Liver (tissue), 3 donors: ENCODE measurements around the gene WWOX.

Experiments used
- EGR1 ChIP-seq, 2 donors: IDR thresholded peaks; 2 replicates each; pipeline ENCODE4 v1.6.1; 2016 to 2018; ENCODE audit warnings: antibody characterized with exemption in 2 of 2, low read depth in 2 of 2
- GABPA ChIP-seq, 2 donors: IDR thresholded peaks in 1 of 2; conservative IDR thresholded peaks in 1 of 2; 2 replicates each; pipeline ENCODE4 v1.6.1; 2016; ENCODE audit warnings: antibody characterized with exemption in 2 of 2, mild to moderate bottlenecking in 1 of 2, moderate library complexity in 1 of 2
- RAD21 ChIP-seq, 2 donors: IDR thresholded peaks; 2 replicates each; pipeline ENCODE4 v1.6.1; 2016; ENCODE audit warnings: antibody characterized with exemption in 2 of 2, mild to moderate bottlenecking in 2 of 2
- REST ChIP-seq: IDR thresholded peaks from 2 replicates; pipeline ENCODE4 v1.6.1; 2016; ENCODE audit warnings: antibody characterized with exemption, mild to moderate bottlenecking
- RXRA ChIP-seq, 2 donors: IDR thresholded peaks; 2 replicates each; pipeline ENCODE4 v1.6.1; 2017 to 2018; ENCODE audit warnings: antibody characterized with exemption in 2 of 2, mild to moderate bottlenecking in 1 of 2
- SP1 ChIP-seq: IDR thresholded peaks from 2 replicates; pipeline ENCODE4 v1.6.1; 2018; ENCODE audit warnings: antibody characterized with exemption, mild to moderate bottlenecking
- TAF1 ChIP-seq: conservative IDR thresholded peaks from 2 replicates; pipeline ENCODE4 v1.6.1; 2016; ENCODE audit warnings: antibody characterized with exemption, mild to moderate bottlenecking
- YY1 ChIP-seq: IDR thresholded peaks from 2 replicates; pipeline ENCODE4 v1.6.1; 2016; ENCODE audit warnings: antibody characterized with exemption, mild to moderate bottlenecking
- TF ChIP-seq, protein P1 (sequence below): fragments of 150-350 bp; IDR thresholded peaks from 2 replicates; pipeline ENCODE4 v1.5.1; 2017; ENCODE audit warnings: improper control_type of control experiment, low read depth, low read length; ENCODE audit not compliant: missing input control
- TF ChIP-seq, protein P2 (sequence below): IDR thresholded peaks from 2 replicates; pipeline ENCODE4 v1.6.1; 2016; ENCODE audit warnings: antibody characterized with exemption
- TF ChIP-seq, protein P3 (sequence below): IDR thresholded peaks from 2 replicates; pipeline ENCODE4 v1.6.1; 2016; ENCODE audit warnings: antibody characterized with exemption
- TF ChIP-seq, protein P4 (sequence below): IDR thresholded peaks from 2 replicates; pipeline ENCODE4 v1.6.1; 2016; ENCODE audit warnings: antibody characterized with exemption
- donor health status: healthy.
- donor health status: healthy.

DNA sequence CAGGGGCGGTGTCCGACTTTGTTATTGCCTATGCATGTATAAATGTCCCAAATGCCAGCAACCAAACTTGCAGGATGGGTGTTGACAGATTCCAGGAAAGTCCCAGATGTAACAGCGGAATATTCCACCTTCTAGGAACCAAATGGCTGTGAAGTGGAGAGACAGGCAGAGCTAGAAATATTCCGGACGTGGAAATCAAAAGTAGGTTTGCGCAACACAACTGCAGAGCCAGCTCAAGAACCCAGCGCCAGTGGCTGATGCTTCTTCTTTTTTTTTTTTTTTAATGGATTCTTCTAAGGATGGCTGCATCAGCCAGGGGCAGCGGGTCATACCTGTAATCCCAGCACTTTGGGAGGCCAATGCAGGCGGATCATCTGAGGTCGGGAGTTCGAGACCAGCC, 899.4 kb downstream of the WWOX start:
- TF ChIP-seq, protein P1, sequence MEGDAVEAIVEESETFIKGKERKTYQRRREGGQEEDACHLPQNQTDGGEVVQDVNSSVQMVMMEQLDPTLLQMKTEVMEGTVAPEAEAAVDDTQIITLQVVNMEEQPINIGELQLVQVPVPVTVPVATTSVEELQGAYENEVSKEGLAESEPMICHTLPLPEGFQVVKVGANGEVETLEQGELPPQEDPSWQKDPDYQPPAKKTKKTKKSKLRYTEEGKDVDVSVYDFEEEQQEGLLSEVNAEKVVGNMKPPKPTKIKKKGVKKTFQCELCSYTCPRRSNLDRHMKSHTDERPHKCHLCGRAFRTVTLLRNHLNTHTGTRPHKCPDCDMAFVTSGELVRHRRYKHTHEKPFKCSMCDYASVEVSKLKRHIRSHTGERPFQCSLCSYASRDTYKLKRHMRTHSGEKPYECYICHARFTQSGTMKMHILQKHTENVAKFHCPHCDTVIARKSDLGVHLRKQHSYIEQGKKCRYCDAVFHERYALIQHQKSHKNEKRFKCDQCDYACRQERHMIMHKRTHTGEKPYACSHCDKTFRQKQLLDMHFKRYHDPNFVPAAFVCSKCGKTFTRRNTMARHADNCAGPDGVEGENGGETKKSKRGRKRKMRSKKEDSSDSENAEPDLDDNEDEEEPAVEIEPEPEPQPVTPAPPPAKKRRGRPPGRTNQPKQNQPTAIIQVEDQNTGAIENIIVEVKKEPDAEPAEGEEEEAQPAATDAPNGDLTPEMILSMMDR = no peak
- TF ChIP-seq YY1 (no peak), REST (no peak), TAF1 (no peak), EGR1 (IDR thresholded peaks at IDR 0.05; ENCODE audit: low read depth in 2 of 2) (no peak), SP1 (no peak), GABPA (IDR thresholded peaks at IDR 0.05 in 1 of 2, conservative IDR thresholded peaks at IDR 0.05 in 1 of 2) (no peak), RAD21 (IDR thresholded peaks at IDR 0.05) (no peak), RXRA (IDR thresholded peaks at IDR 0.05) (no peak)
- TF ChIP-seq, protein P2, sequence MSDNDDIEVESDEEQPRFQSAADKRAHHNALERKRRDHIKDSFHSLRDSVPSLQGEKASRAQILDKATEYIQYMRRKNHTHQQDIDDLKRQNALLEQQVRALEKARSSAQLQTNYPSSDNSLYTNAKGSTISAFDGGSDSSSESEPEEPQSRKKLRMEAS = no peak
- TF ChIP-seq, protein P3, sequence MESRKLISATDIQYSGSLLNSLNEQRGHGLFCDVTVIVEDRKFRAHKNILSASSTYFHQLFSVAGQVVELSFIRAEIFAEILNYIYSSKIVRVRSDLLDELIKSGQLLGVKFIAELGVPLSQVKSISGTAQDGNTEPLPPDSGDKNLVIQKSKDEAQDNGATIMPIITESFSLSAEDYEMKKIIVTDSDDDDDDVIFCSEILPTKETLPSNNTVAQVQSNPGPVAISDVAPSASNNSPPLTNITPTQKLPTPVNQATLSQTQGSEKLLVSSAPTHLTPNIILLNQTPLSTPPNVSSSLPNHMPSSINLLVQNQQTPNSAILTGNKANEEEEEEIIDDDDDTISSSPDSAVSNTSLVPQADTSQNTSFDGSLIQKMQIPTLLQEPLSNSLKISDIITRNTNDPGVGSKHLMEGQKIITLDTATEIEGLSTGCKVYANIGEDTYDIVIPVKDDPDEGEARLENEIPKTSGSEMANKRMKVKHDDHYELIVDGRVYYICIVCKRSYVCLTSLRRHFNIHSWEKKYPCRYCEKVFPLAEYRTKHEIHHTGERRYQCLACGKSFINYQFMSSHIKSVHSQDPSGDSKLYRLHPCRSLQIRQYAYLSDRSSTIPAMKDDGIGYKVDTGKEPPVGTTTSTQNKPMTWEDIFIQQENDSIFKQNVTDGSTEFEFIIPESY = no peak
- TF ChIP-seq, protein P4, sequence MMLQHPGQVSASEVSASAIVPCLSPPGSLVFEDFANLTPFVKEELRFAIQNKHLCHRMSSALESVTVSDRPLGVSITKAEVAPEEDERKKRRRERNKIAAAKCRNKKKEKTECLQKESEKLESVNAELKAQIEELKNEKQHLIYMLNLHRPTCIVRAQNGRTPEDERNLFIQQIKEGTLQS = no peak
